ENCODE data around the gene SEMA5B. TPM values are rescaled to one million over a fixed set of nuclear protein-coding genes. Genes with fewer than 3 reads are reported as not detected.

Gene SEMA5B
- total RNA-seq, 1 experiment from 2014 or later = 0.04 TPM

- no peaks in the 10 kb centered on the region for H3F3A ChIP-seq (ENCODE audit: low read length, unreplicated experiment)
- no peak for TF ChIP-seq EZH2 (IDR thresholded peaks at IDR 0.05; ENCODE audit: low read length, unreplicated experiment)
- no peak for TF ChIP-seq EZH2phosphoT487 (IDR thresholded peaks at IDR 0.05; ENCODE audit: borderline replicate concordance, low read length)
- TF ChIP-seq, protein P1, sequence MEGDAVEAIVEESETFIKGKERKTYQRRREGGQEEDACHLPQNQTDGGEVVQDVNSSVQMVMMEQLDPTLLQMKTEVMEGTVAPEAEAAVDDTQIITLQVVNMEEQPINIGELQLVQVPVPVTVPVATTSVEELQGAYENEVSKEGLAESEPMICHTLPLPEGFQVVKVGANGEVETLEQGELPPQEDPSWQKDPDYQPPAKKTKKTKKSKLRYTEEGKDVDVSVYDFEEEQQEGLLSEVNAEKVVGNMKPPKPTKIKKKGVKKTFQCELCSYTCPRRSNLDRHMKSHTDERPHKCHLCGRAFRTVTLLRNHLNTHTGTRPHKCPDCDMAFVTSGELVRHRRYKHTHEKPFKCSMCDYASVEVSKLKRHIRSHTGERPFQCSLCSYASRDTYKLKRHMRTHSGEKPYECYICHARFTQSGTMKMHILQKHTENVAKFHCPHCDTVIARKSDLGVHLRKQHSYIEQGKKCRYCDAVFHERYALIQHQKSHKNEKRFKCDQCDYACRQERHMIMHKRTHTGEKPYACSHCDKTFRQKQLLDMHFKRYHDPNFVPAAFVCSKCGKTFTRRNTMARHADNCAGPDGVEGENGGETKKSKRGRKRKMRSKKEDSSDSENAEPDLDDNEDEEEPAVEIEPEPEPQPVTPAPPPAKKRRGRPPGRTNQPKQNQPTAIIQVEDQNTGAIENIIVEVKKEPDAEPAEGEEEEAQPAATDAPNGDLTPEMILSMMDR (conservative IDR thresholded peaks at IDR 0.05; ENCODE audit: low read depth, low read length) = no peak
- no peak overlapping the region for H3K4me2 ChIP-seq (ENCODE audit: low read length)
- H3K4me3 ChIP-seq (ENCODE audit: low read length) = no peak overlapping the region
- H3K79me2 ChIP-seq (ENCODE audit: low read length) = no peaks in the 10 kb centered on the region
- H4K20me1 ChIP-seq (ENCODE audit: low read length) = 0 out of 2 replicates have a peak, but pooled peaks cover 4% of the 10 kb centered on the region
- DNase-seq = no peak
- no peak overlapping the region for H3K9ac ChIP-seq (ENCODE audit: low read length)
- no peaks in the 10 kb centered on the region for H3K4me1 ChIP-seq (ENCODE audit: insufficient read depth, low read length)
- BruUV-seq (replicated peaks) = no TSS peak
- ATAC-seq = no peak
- H3K27me3 ChIP-seq (ENCODE audit: low read length) = peaks cover 95% of the 10 kb centered on the region
- no peaks in the 10 kb centered on the region for H3K36me3 ChIP-seq (ENCODE audit: low read depth, low read length)
- intact Hi-C loops (cut with micrococcal nuclease) = no loop called here
- no peak overlapping the region for H2AFZ ChIP-seq (ENCODE audit: low read length)
- H3K9me3 ChIP-seq (ENCODE audit: low read length) = no peaks in the 10 kb centered on the region
- ChIA-PET POLR2A (ENCODE audit: unreplicated experiment) (no interaction called here), CTCF (no interaction called here)
- H3K27ac ChIP-seq (ENCODE audit: low read length) = no peak overlapping the region
- H3K9me2 ChIP-seq (replicated peaks; ENCODE audit: low read length) = no peaks in the 10 kb centered on the region
Observed at GRCh38 chr3:122987231-122987630, 40.3 kb downstream of the SEMA5B start.

DNA sequence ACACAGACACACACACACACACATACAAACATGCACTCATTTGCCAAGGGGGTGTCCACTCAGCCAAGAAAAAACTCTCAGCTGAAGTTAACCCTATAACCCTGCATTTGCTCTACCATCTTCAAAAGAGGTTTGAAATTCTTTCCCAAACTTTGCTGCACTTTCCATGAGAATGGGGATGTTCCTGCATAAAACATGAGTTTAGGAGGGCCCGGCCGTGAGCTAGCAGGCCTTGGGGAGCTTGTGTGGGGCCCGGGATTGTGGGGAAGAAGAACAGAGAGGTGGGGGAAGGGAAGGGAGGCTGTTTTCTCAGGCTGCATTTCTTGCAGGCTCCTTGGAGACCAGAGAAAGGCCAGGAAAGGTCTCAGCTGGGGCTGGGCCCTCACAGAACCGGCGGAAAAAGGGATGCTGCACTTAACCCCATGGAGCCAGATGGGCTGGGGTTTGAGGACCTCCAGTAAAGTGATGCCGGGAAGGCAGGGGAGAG, 40.8 kb downstream of the SEMA5B start:
- H3K9me3 ChIP-seq (ENCODE audit: low read length) = no peaks in the 10 kb centered on the region
- no peaks in the 10 kb centered on the region for H3K79me2 ChIP-seq (ENCODE audit: low read length)
- ChIA-PET CTCF (no interaction called here), POLR2A (ENCODE audit: unreplicated experiment) (no interaction called here)
- TF ChIP-seq EZH2 (IDR thresholded peaks at IDR 0.05; ENCODE audit: low read length, unreplicated experiment) (no peak), EZH2phosphoT487 (IDR thresholded peaks at IDR 0.05; ENCODE audit: borderline replicate concordance, low read length) (no peak)
- TF ChIP-seq, protein P1 (conservative IDR thresholded peaks at IDR 0.05; ENCODE audit: low read depth, low read length) = no peak
- H3K9ac ChIP-seq (ENCODE audit: low read length) = no peak overlapping the region
- DNase-seq (no peak), ATAC-seq (no peak)
- H3K4me3 ChIP-seq (ENCODE audit: low read length) = no peak overlapping the region
- H3K36me3 ChIP-seq (ENCODE audit: low read depth, low read length) = no peaks in the 10 kb centered on the region
- 0 out of 2 replicates have a peak, but pooled peaks cover 4% of the 10 kb centered on the region for H4K20me1 ChIP-seq (ENCODE audit: low read length)
- H3K27ac ChIP-seq (ENCODE audit: low read length) = no peak overlapping the region
- H3K4me2 ChIP-seq (ENCODE audit: low read length) = no peak overlapping the region
- intact Hi-C loops (cut with micrococcal nuclease) = no loop called here
- no TSS peak for BruUV-seq (replicated peaks)
- H3K9me2 ChIP-seq (replicated peaks; ENCODE audit: low read length) = no peaks in the 10 kb centered on the region
- no peaks in the 10 kb centered on the region for H3K4me1 ChIP-seq (ENCODE audit: insufficient read depth, low read length)
- H2AFZ ChIP-seq (ENCODE audit: low read length) = no peak overlapping the region
- H3K27me3 ChIP-seq (ENCODE audit: low read length) = peaks cover 95% of the 10 kb centered on the region
- no peaks in the 10 kb centered on the region for H3F3A ChIP-seq (ENCODE audit: low read length, unreplicated experiment)

DNA sequence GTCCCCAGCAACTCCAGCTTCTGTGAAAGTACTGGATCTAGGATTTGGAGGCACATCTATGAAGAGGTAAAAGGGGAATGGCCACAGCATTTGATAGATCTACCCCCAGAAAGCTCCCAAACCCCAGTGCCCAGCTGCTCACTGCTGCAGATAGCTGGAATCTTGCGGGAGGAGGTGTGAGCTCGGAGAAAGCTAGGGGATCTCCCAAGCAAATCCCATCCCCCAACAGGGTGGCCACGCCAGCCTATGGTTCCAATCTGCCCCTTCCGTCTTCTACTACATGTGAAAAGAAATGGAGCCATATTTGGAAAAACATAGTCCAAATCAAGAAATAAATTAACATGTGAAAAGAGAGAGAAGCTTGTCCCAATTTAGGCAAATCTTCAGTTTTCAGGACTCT, 42.0 kb downstream of the SEMA5B start:
- DNase-seq = no peak
- CTCF ChIA-PET = no interaction called here

More for the DNA sequence above, 42.0 kb downstream of the SEMA5B start:
- no peaks in the 10 kb centered on the region for H3K4me1 ChIP-seq (ENCODE audit: insufficient read depth, low read length)
- POLR2A ChIA-PET (ENCODE audit: unreplicated experiment) = no interaction called here
- peaks cover 94% of the 10 kb centered on the region for H3K27me3 ChIP-seq (ENCODE audit: low read length)
- no TSS peak for BruUV-seq (replicated peaks)
- H3K9ac ChIP-seq (ENCODE audit: low read length) = no peak overlapping the region
- TF ChIP-seq EZH2 (IDR thresholded peaks at IDR 0.05; ENCODE audit: low read length, unreplicated experiment) (no peak), EZH2phosphoT487 (IDR thresholded peaks at IDR 0.05; ENCODE audit: borderline replicate concordance, low read length) (no peak)
- TF ChIP-seq, protein P1 (conservative IDR thresholded peaks at IDR 0.05; ENCODE audit: low read depth, low read length) = no peak
- H3K27ac ChIP-seq (ENCODE audit: low read length) = no peak overlapping the region
- H3K9me2 ChIP-seq (replicated peaks; ENCODE audit: low read length) = no peaks in the 10 kb centered on the region
- no peak overlapping the region for H2AFZ ChIP-seq (ENCODE audit: low read length)
- no peaks in the 10 kb centered on the region for H3K9me3 ChIP-seq (ENCODE audit: low read length)
- no peaks in the 10 kb centered on the region for H3F3A ChIP-seq (ENCODE audit: low read length, unreplicated experiment)
- H3K4me3 ChIP-seq (ENCODE audit: low read length) = no peak overlapping the region
- no peak for ATAC-seq
- H3K79me2 ChIP-seq (ENCODE audit: low read length) = no peaks in the 10 kb centered on the region
- no peak overlapping the region for H3K4me2 ChIP-seq (ENCODE audit: low read length)
- H4K20me1 ChIP-seq (ENCODE audit: low read length) = 0 out of 2 replicates have a peak, but pooled peaks cover 4% of the 10 kb centered on the region
- H3K36me3 ChIP-seq (ENCODE audit: low read depth, low read length) = no peaks in the 10 kb centered on the region
- intact Hi-C loops (cut with micrococcal nuclease) = no loop called here

Measured in PC-3 (cell line).